SK-N-MC (cell line): ENCODE results near the gene WDR33.

Experiments
- EZH2 ChIP-seq: fragments of 200-600 bp; sonication (generic); IDR thresholded peaks from one replicate; pipeline ENCODE4 v1.6.1; 2017; ENCODE audit warnings: antibody characterized with exemption
- FOXP2 ChIP-seq: optimal IDR thresholded peaks from 2 replicates; pipeline ENCODE3; 2011; ENCODE audit warnings: mild to moderate bottlenecking, moderate library complexity; ENCODE audit not compliant: insufficient read depth; ENCODE audit errors: extremely low read length, control extremely low read depth
- POLR2AphosphoS5 ChIP-seq: IDR thresholded peaks from 2 replicates; pipeline ENCODE4 v1.6.1; 2012; ENCODE audit warnings: mild to moderate bottlenecking, low read depth, low read length, borderline replicate concordance

DNA sequence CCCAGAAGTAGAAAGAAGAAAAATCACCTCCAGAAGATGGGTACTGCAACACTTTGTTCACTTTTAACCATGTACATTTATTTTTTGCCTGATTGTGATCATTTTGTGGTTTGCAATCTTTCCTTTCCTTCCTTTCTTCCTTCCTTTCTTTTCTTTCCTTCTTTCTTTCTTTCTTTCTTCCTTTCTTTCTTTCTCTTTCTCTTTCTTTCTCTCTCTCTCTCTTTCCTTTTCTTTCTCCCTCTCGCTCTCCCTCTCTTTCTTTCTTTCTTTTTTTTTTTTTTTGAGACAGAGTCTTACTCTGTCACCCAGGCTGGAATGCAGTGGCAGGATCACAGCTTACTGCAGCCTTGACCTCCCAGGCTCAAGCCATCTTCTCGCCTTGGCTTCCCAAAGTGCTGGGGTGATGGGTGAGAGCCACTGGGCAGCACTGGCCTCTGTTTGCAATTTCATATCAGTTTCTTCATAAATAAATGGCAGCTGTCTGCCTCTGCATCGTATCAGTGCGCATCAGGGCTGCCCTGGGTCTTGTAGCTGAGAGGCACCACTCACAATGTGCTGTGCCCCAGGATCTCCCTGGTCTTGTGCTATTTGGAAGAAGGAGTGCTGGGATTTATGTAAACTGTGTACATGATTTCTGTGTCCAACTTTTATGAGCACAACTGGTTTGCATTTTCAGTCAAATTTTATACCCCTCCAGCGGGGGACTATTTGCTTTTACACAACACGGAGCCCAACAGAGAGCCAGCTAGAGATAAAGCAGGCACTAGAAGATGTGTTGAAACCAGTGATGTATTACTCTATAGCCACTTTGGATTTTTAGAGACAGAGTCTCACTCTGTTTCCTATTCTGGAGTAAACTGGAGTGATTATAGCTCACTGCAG, 128.8 kb downstream of the WDR33 start:
- TF ChIP-seq EZH2: no peak
- TF ChIP-seq POLR2AphosphoS5: no peak
- no peak for TF ChIP-seq FOXP2
